Right atrium auricular region (tissue), 2 donors: ENCODE measurements around the gene COMP. TPM values are rescaled to one million over a fixed set of nuclear protein-coding genes. Genes with fewer than 3 reads are reported as not detected.

Experiments used
- DNase-seq: peaks from one replicate; pipeline ENCODE4 v3.0.0-alpha.2; 2019; ENCODE audit warnings: low spot score
- H3K27ac ChIP-seq, 2 donors: fragments of 200-600 bp; sonication (generic); 1 replicate in 1 of 2; 2 replicates in 1 of 2; pipeline ENCODE4 v1.5.1; 2016 to 2019
- H3K27me3 ChIP-seq, 2 donors: fragments of 200-600 bp; sonication (generic); one replicate each; pipeline versions ENCODE4 v1.5.1 to v1.6.0; 2017 to 2019
- H3K36me3 ChIP-seq: fragments of 200-600 bp; sonication (generic); one replicate; pipeline ENCODE4 v1.5.1; 2016
- H3K4me1 ChIP-seq, 2 donors: fragments of 200-600 bp; sonication (generic); one replicate each; pipeline versions ENCODE4 v1.5.1 to v1.6.0; 2017 to 2019
- H3K4me3 ChIP-seq, 2 donors: fragments of 200-600 bp; sonication (generic); 1 replicate in 1 of 2; 2 replicates in 1 of 2; pipeline ENCODE4 v1.5.1; 2017 to 2019; ENCODE audit warnings: mild to moderate bottlenecking in 1 of 2, moderate library complexity in 1 of 2
- H3K9me3 ChIP-seq, 2 donors: fragments of 200-600 bp; sonication (generic); one replicate each; pipeline ENCODE4 v1.5.1; 2019
- total RNA-seq, 2 donors: library from RNA; depleted of rRNA; stranded (reverse); fragments of >200 nt; gene quantifications; one replicate each; pipeline ENCODE4 v1.1.0, GENCODE V29; 2016
- TF ChIP-seq, protein P1 (sequence below), 2 donors: fragments of 200-600 bp; sonication (generic); IDR thresholded peaks; one replicate each; pipeline ENCODE4 v1.5.1; 2019; ENCODE audit warnings: antibody characterized with exemption in 2 of 2

The COMP gene
- total RNA-seq, 2 donors from 2014 or later: 7.8 to 12.5 TPM

DNA sequence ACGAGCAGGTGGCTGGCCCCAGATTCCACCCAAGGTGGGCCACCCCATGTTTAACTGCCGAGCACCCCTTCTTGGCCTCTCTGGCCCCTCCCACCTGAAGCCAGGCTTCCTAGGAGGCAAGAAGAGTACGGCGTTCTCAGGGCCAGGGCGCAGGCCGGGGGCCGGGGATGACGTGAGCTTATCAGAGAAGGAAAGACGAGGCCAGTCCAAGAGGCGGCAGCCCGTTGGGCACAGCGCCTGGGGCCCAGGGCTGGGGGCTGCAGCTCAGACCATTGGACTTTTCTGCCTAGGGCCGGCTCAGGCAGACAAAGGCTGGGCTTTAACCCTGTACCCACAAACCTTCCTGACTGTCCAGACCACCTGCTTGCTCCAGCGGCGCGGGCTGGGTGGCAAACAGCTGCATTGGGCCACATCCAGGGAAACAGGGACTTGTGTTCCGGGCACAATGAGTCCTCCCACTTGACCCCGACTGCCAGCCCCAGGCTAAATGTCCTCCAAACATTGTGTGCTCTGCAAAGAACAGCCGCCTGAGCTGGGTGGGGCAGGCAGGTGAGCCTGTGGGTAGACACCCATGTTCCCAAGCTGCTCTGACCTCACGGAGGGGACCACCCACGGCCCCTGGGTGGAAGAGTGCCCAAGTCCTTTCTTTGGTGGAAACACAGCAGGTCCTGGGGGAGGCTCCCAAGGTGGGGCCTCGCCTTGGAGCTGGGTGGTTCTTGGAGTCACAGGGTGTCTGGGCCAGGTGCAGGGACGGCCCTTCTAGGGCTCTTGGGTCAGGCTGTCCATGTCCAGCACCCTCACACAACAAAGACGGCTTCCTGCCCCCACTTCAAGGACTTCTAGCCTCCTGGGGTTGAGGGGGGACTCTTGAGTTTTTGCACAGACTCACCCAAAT is 21.9 kb downstream of the COMP start:
- no peak overlapping the region for H3K4me3 ChIP-seq
- no peaks in the 10 kb centered on the region for H3K36me3 ChIP-seq
- no peaks in the 10 kb centered on the region for H3K27me3 ChIP-seq
- H3K9me3 ChIP-seq: no peaks in the 10 kb centered on the region
- no peak overlapping the region for H3K27ac ChIP-seq
- no peak for DNase-seq
- TF ChIP-seq, protein P1, sequence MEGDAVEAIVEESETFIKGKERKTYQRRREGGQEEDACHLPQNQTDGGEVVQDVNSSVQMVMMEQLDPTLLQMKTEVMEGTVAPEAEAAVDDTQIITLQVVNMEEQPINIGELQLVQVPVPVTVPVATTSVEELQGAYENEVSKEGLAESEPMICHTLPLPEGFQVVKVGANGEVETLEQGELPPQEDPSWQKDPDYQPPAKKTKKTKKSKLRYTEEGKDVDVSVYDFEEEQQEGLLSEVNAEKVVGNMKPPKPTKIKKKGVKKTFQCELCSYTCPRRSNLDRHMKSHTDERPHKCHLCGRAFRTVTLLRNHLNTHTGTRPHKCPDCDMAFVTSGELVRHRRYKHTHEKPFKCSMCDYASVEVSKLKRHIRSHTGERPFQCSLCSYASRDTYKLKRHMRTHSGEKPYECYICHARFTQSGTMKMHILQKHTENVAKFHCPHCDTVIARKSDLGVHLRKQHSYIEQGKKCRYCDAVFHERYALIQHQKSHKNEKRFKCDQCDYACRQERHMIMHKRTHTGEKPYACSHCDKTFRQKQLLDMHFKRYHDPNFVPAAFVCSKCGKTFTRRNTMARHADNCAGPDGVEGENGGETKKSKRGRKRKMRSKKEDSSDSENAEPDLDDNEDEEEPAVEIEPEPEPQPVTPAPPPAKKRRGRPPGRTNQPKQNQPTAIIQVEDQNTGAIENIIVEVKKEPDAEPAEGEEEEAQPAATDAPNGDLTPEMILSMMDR (IDR thresholded peaks at IDR 0.05): no peak
- H3K4me1 ChIP-seq: peaks cover 0 to 10% of the 10 kb centered on the region in 2 donors

DNA sequence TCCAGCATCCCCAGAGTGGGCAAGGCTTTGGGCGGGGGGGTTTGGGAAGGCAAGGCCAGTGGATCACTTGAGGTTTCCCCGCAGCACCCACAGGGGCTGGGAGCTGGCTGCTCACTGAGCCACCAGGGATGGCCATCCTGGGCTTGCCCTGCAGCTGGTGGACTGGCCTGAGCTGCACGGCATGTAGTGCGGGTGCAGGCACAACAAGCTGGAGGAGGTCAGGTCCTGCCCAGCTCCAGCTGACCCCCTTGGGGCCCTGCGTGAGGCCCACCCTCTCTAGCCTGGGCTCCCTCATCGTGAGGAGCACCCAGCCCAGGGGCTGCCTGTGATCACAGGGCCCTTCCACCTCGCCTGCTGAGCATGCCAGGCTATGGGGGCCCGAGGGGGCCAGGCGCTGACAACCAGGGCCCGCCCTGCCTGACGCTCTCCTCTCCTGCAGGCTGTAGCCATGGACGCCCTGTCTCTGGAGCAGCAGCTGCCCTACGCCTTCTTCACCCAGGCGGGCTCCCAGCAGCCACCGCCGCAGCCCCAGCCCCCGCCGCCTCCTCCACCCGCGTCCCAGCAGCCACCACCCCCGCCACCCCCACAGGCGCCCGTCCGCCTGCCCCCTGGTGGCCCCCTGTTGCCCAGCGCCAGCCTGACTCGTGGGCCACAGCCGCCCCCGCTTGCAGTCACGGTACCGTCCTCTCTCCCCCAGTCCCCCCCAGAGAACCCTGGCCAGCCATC is 22.9 kb downstream of the COMP start:
- peaks cover 0 to 11% of the 10 kb centered on the region in 2 donors for H3K4me1 ChIP-seq
- no peak overlapping the region for H3K27ac ChIP-seq
- no peak for DNase-seq
- no peaks in the 10 kb centered on the region for H3K9me3 ChIP-seq
- H3K4me3 ChIP-seq: no peak overlapping the region
- H3K27me3 ChIP-seq: no peaks in the 10 kb centered on the region
- no peaks in the 10 kb centered on the region for H3K36me3 ChIP-seq
- TF ChIP-seq, protein P1 (IDR thresholded peaks at IDR 0.05): peak in 1 of 2 donors; percentile 29

DNA sequence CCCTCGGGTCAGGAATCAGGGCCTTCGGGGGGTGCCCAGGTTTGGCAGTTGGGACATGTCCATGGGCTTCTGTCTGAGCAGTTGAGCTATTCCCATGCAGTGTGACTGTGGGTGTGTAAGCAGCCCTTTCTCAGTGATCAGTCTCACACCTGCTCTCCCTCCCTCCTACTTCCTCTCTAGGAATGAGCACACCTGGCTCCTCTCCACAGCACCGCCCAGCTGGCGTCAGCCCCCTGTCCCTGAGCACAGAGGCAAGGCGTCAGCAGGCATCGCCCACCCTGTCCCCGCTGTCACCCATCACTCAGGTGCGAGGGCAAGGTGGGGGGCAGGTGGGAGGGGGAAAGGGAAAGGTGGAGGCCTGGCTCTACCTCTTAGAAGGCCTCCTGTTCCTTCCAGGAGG is 25.9 kb downstream of the COMP start:
- Histone ChIP-seq H3K36me3 (no peaks in the 10 kb centered on the region), H3K4me1 (peaks cover 0 to 35% of the 10 kb centered on the region in 2 donors), H3K4me3 (no peak overlapping the region), H3K27me3 (no peaks in the 10 kb centered on the region), H3K27ac (no peak overlapping the region), H3K9me3 (no peaks in the 10 kb centered on the region)
- no peak for DNase-seq
- TF ChIP-seq, protein P1 (IDR thresholded peaks at IDR 0.05): no peak

DNA sequence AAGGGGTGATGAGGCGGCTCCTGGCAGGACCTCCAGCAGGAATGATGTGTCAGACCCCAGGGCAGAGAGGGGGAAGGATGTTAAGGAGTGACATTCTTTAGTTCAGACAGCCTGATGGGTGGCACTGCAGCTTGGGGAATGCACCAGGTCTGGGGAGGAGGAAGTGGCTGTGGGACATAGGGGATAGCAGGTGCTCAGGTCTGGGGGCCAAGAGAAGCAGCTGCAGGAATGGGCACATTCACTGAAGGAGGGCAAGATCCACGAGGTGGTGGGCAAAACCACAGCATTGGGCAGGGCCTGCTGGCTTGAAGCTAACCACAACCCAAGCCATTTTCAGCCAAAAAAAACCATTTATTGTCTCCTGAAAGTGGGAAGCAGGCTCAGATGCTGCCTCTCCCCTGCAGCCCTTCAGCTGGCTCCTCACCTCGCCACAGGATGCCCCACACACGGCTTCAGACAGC is 26.5 kb downstream of the COMP start:
- Histone ChIP-seq H3K27ac (no peak overlapping the region), H3K36me3 (no peaks in the 10 kb centered on the region), H3K27me3 (no peaks in the 10 kb centered on the region), H3K9me3 (no peaks in the 10 kb centered on the region), H3K4me1 (peaks cover 0 to 35% of the 10 kb centered on the region in 2 donors), H3K4me3 (no peak overlapping the region)
- TF ChIP-seq, protein P1 (IDR thresholded peaks at IDR 0.05): no peak
- DNase-seq: no peak

DNA sequence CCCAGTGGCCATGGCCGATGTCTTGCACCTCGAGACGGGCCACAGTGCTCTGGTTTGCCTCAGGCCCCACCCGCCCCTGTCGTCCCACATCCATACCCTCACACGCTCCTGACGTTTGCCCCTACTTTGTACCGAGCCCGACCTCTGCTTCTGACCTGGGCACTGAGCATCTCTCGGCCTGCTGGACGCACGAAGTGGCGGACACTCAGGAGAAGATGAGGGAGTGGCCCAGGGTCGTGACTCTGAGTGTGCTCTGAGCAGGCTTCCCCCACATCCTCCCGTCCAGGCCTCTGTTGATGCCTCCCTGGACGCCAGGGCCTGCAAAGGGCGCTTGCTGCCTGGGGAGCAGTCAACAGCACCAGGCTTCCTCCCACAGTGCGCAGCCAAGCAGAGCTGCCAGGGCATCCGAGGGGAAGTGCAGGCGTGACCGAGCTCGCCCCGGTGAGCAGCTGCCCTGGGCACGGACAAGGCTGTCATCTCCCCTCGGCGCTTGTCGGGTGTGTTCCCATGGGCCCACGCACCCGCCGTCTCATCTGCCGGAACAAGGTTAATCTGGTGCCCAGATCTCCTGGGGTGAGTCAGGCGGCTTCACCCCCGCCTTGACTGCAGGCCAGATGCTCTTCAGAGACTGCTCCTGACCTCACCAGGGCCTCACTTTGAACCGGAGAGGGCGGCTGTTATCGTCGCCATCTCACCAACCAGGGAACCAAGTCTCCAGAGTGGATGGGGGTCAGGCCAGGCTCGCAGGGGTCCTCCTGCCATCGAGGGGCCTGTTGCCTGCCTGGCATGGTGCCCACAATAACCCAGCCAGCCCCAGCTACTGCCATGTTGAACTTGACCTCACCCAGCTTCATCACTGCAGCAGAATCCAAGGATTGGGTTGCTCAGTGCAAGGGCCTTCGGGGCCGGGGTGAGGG is 27.2 kb downstream of the COMP start:
- TF ChIP-seq, protein P1 (IDR thresholded peaks at IDR 0.05): no peak
- H3K27ac ChIP-seq: no peak overlapping the region
- no peak for DNase-seq

More for the DNA sequence above, 27.2 kb downstream of the COMP start:
- Histone ChIP-seq H3K36me3 (no peaks in the 10 kb centered on the region), H3K27me3 (no peaks in the 10 kb centered on the region), H3K4me1 (peaks cover 0 to 32% of the 10 kb centered on the region in 2 donors), H3K4me3 (no peak overlapping the region), H3K9me3 (no peaks in the 10 kb centered on the region)
